H1 (cell line): Measurements from ENCODE around the gene IYD. TPM values are rescaled to one million over a fixed set of nuclear protein-coding genes. Genes with fewer than 3 reads are reported as not detected.

Experiments used
- CTCF ChIA-PET: fragments of 300-600 bp; sonication (Branson Sonifier 250); formaldehyde crosslinking; loops from one replicate; lab custom pipeline; 2021; ENCODE audit not compliant: partially characterized antibody; lab: Charles Lee
- POLR2A ChIA-PET: fragments of 300-600 bp; sonication (Branson Sonifier 250); formaldehyde crosslinking; loops from one replicate; lab custom pipeline; 2021; ENCODE audit warnings: inconsistent platforms; ENCODE audit not compliant: partially characterized antibody; lab: Charles Lee
- DNase-seq, 2 experiments: peaks; one replicate each; pipeline versions ENCODE4 v3.0.0 to v3.0.0-alpha.2; 2010 to 2022; ENCODE audit warnings: low spot score in 2 of 2, low read depth in 1 of 2, mixed read lengths in 1 of 2
- FAIRE-seq: peaks from 2 replicates; lab custom pipeline; 2011; peaks lifted over from hg19 to GRCh38; lab: Jason Lieb, UNC
- H2AFZ ChIP-seq: 2 replicates; pipeline ENCODE4 v1.8.1; 2012; ENCODE audit warnings: low read length, inconsistent platforms
- H2AK5ac ChIP-seq: 2 replicates; pipeline ENCODE4 v1.6.1; 2013; ENCODE audit warnings: low read depth, low read length
- H2BK120ac ChIP-seq: replicated peaks from 2 replicates; pipeline ENCODE3; 2013; ENCODE audit warnings: low read depth, low read length, inconsistent platforms
- H2BK12ac ChIP-seq: 2 replicates; pipeline ENCODE4 v1.6.1; 2013; ENCODE audit warnings: low read depth, low read length
- H2BK15ac ChIP-seq: 2 replicates; pipeline ENCODE4 v1.6.1; 2013; ENCODE audit warnings: low read length
- H2BK20ac ChIP-seq: 2 replicates; pipeline ENCODE4 v1.6.1; 2013; ENCODE audit warnings: low read length
- H2BK5ac ChIP-seq: 2 replicates; pipeline ENCODE4 v1.6.1; 2013; ENCODE audit warnings: low read depth, low read length
- H3K14ac ChIP-seq: 2 replicates; pipeline ENCODE4 v1.6.1; 2013; ENCODE audit warnings: inconsistent platforms; ENCODE audit not compliant: insufficient read length
- H3K18ac ChIP-seq: 2 replicates; pipeline ENCODE4 v1.6.1; 2013; ENCODE audit warnings: low read length; ENCODE audit errors: extremely low read depth
- H3K23ac ChIP-seq: 2 replicates; pipeline ENCODE4 v1.6.1; 2013; ENCODE audit warnings: inconsistent platforms; ENCODE audit not compliant: insufficient read length
- H3K23me2 ChIP-seq: 2 replicates; pipeline ENCODE4 v1.6.1; 2013; ENCODE audit warnings: low read depth, low read length
- H3K27ac ChIP-seq: 2 replicates; pipeline ENCODE4 v1.6.1; 2011; ENCODE audit warnings: low read depth, low read length, inconsistent platforms
- H3K27me3 ChIP-seq, 4 experiments: replicated peaks in 1 of 4; 1 replicate in 1 of 4; 2 replicates in 3 of 4; pipeline versions ENCODE4 v1.6.1 to v1.8.1; 2011 to 2013; ENCODE audit warnings: low read length in 3 of 4, mild to moderate bottlenecking in 3 of 4, inconsistent platforms in 2 of 4, mixed read lengths in 2 of 4, moderate library complexity in 1 of 4; ENCODE audit not compliant: control insufficient read depth in 3 of 4, insufficient read depth in 3 of 4; ENCODE audit errors: extremely low read depth in 1 of 4
- H3K36me3 ChIP-seq, 4 experiments: 2 replicates each; pipeline versions ENCODE4 v1.6.1 to v1.8.1; 2011 to 2013; ENCODE audit warnings: mild to moderate bottlenecking in 4 of 4, low read length in 3 of 4, moderate library complexity in 2 of 4, control low read depth in 1 of 4, inconsistent platforms in 1 of 4; ENCODE audit not compliant: insufficient read depth in 4 of 4, control insufficient read depth in 2 of 4
- H3K4ac ChIP-seq: replicated peaks from 2 replicates; pipeline ENCODE3; 2013; ENCODE audit warnings: low read length, low read depth, mixed read lengths, inconsistent platforms; ENCODE audit not compliant: insufficient read length
- H3K4me1 ChIP-seq, 4 experiments: replicated peaks in 1 of 4; 1 replicate in 1 of 4; 2 replicates in 3 of 4; pipeline versions ENCODE4 v1.6.1 to v1.8.1; 2011 to 2013; ENCODE audit warnings: low read length in 3 of 4, inconsistent platforms in 2 of 4, mixed read lengths in 1 of 4; ENCODE audit not compliant: insufficient read depth in 4 of 4, control insufficient read depth in 3 of 4
- H3K4me2 ChIP-seq, 2 experiments: 2 replicates each; pipeline versions ENCODE4 v1.6.1 to v1.8.1; 2011 to 2013; ENCODE audit warnings: low read depth in 2 of 2, low read length in 2 of 2, control low read depth in 1 of 2, inconsistent platforms in 1 of 2, mild to moderate bottlenecking in 1 of 2; ENCODE audit not compliant: insufficient read depth in 1 of 2
- H3K4me3 ChIP-seq, 4 experiments: fragments of 200-600, 300-600 bp in 1 of 4; sonication (generic), shearing (Covaris generic), sonication (Bioruptor Twin) in 1 of 4; 2 replicates each; pipeline versions ENCODE4 v1.5.1 to v1.8.1; 2011 to 2016; ENCODE audit warnings: low read length in 4 of 4, low read depth in 3 of 4, control low read depth in 2 of 4, inconsistent platforms in 2 of 4, mild to moderate bottlenecking in 2 of 4, mixed read lengths in 1 of 4, moderate library complexity in 1 of 4; ENCODE audit not compliant: insufficient read depth in 2 of 4; ENCODE audit errors: extremely low read depth in 1 of 4
- H3K56ac ChIP-seq: replicated peaks from 2 replicates; pipeline ENCODE3; 2013; ENCODE audit warnings: low read depth, mild to moderate bottlenecking, mixed read lengths, low read length, inconsistent platforms; ENCODE audit not compliant: insufficient read length
- H3K79me1 ChIP-seq: 2 replicates; pipeline ENCODE4 v1.6.1; 2013; ENCODE audit warnings: low read depth, low read length, control low read depth
- H3K79me2 ChIP-seq, 2 experiments: 2 replicates each; pipeline versions ENCODE4 v1.6.1 to v1.8.1; 2012 to 2013; ENCODE audit warnings: low read length in 2 of 2, mild to moderate bottlenecking in 2 of 2, inconsistent platforms in 1 of 2; ENCODE audit not compliant: insufficient read depth in 2 of 2, control insufficient read depth in 1 of 2
- H3K9ac ChIP-seq, 4 experiments: replicated peaks in 1 of 4; 1 replicate in 1 of 4; 2 replicates in 3 of 4; pipeline versions ENCODE4 v1.6.1 to v1.8.1; 2011 to 2013; ENCODE audit warnings: low read depth in 3 of 4, low read length in 3 of 4, control low read depth in 2 of 4, mild to moderate bottlenecking in 2 of 4, moderate library complexity in 2 of 4, inconsistent platforms in 1 of 4; ENCODE audit errors: extremely low read depth in 1 of 4
- H3K9me3 ChIP-seq, 2 experiments: 2 replicates each; pipeline versions ENCODE4 v1.6.1 to v1.8.1; 2012 to 2013; ENCODE audit warnings: mild to moderate bottlenecking in 2 of 2, moderate library complexity in 2 of 2, control low read depth in 1 of 2, inconsistent platforms in 1 of 2, low read depth in 1 of 2, low read length in 1 of 2, mixed read lengths in 1 of 2; ENCODE audit not compliant: insufficient read depth in 2 of 2
- H4K20me1 ChIP-seq, 2 experiments: replicated peaks in 1 of 2; 2 replicates each; pipeline versions ENCODE3 to v1.8.1; 2011 to 2013; ENCODE audit warnings: inconsistent platforms in 2 of 2, low read length in 2 of 2, mild to moderate bottlenecking in 1 of 2; ENCODE audit not compliant: insufficient read depth in 2 of 2, control insufficient read depth in 1 of 2
- H4K5ac ChIP-seq: 2 replicates; pipeline ENCODE4 v1.6.1; 2013; ENCODE audit warnings: low read length, low read depth, mixed read lengths, inconsistent platforms; ENCODE audit not compliant: insufficient read length
- H4K8ac ChIP-seq: 2 replicates; pipeline ENCODE4 v1.8.0; 2013; ENCODE audit warnings: mild to moderate bottlenecking, moderate library complexity, low read length, inconsistent platforms; ENCODE audit not compliant: insufficient read depth; ENCODE audit errors: extremely low read depth
- H4K91ac ChIP-seq: replicated peaks from 2 replicates; pipeline ENCODE3; 2013; ENCODE audit warnings: low read length, mixed read lengths, inconsistent platforms; ENCODE audit not compliant: insufficient read length
- EGR1 ChIP-seq: IDR thresholded peaks from 2 replicates; pipeline ENCODE4 v1.6.1; 2011; ENCODE audit warnings: low read depth, low read length, borderline replicate concordance
- HDAC2 ChIP-seq, 2 experiments: fragments of 300-600 bp in 1 of 2; sonication (generic) in 1 of 2; IDR thresholded peaks; 2 replicates each; pipeline ENCODE4 v1.6.1; 2011 to 2012; ENCODE audit warnings: low read depth in 2 of 2, low read length in 2 of 2, mild to moderate bottlenecking in 2 of 2, moderate library complexity in 2 of 2, borderline replicate concordance in 1 of 2, inconsistent platforms in 1 of 2
- RXRA ChIP-seq: IDR thresholded peaks from 2 replicates; pipeline ENCODE4 v1.6.1; 2011; ENCODE audit warnings: low read depth, mild to moderate bottlenecking, low read length, moderate library complexity; ENCODE audit not compliant: insufficient read depth
- SIN3A ChIP-seq, 2 experiments: IDR thresholded peaks in 1 of 2; conservative IDR thresholded peaks in 1 of 2; 2 replicates each; pipeline ENCODE4 v1.6.1; 2011 to 2012; ENCODE audit warnings: low read length in 2 of 2, improper control_type of control experiment in 1 of 2, low read depth in 1 of 2, mild to moderate bottlenecking in 1 of 2
- WGBS, 2 experiments: shearing (Covaris generic) in 1 of 2; methylation state at CpG; one replicate each; pipeline versions ENCODE4 v1.1.6 to v1.1.7; 2013 to 2015; ENCODE audit warnings: low lambda C conversion rate in 2 of 2, mixed read lengths in 2 of 2, inconsistent platforms in 1 of 2, low coverage in 1 of 2, missing lambda C conversion rate in 1 of 2; ENCODE audit not compliant: insufficient replicate concordance in 2 of 2, insufficient coverage in 1 of 2, insufficient read length in 1 of 2; ENCODE audit errors: extremely low coverage in 1 of 2, missing lambda C conversion rate in 1 of 2; 5-methylcytosine and 5-hydroxymethylcytosine counted together
- polyA plus RNA-seq, 7 experiments: library from polyadenylated mRNA; depleted of rRNA in 3 of 7; stranded (reverse) in 5 of 7; unstranded in 2 of 7; fragments of >200 nt in 5 of 7; fragments of 200-250 nt in 2 of 7; gene quantifications; 1 replicate in 5 of 7; 2 replicates in 1 of 7; 4 replicates in 1 of 7; pipeline versions ENCODE4 v1.2.1 to v1.2.3, GENCODE V29; 2011 to 2013; ENCODE audit warnings: missing spikeins in 2 of 7, mixed read lengths in 2 of 7
- total RNA-seq: library from RNA; stranded (reverse); fragmentation: NEBNext Ultra II Directional; extraction: Animal tissue kit (Norgen Biotek cat#: 25700); gene quantifications from 2 replicates; pipeline ENCODE4 v1.2.1, GENCODE V29; 2021
- TF ChIP-seq, protein P1 (sequence below): IDR thresholded peaks from 2 replicates; pipeline ENCODE4 v1.6.1; 2012; ENCODE audit warnings: low read length, inconsistent platforms

The IYD gene
- total and polyA plus RNA-seq, 2 of the 8 experiments (the other 6 are each of a cell fraction or from before 2014, with no cell fraction given): not detected

DNA sequence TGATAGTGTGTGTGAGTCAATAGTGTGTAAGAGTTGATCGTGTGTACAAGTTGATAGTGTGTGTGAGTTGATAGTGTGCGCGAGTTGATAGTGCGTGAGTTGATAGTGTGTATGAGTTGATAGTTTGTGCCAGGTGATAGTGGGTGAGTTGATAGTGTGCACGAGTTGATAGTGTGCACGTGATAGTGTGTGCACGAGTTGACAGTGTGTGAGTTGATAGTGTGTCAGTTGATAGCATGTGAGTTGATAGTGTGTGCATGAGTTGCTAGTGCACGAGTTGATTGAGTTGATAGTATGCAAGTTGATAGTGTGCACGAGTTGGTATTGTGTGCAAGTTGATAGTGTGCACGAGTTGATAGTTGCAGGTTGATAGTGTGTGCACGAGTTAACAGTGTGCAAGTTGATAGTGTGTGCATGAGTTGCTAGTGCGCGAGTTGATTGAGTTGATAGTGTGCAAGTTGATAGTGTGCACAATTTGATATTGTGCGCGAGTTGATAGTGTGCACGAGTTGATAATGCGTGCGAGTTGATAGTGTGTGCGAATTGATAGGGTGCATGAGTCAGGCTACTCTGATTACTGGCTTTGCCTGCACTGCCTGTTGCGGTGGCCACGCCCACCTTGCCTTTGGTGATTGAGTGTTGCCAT lies 35.8 kb upstream of the IYD start:
- no peaks in the 10 kb centered on the region; a peak in 1 of 8 replicates for H3K36me3 ChIP-seq
- H3K4me2 ChIP-seq: no peak overlapping the region
- H3K4me3 ChIP-seq: no peak overlapping the region
- no peak overlapping the region for H2BK5ac ChIP-seq
- peaks cover 0 to 4% of the 10 kb centered on the region in 2 experiments for H4K20me1 ChIP-seq
- no peaks in the 10 kb centered on the region for H3K79me2 ChIP-seq
- H4K8ac ChIP-seq: no peak overlapping the region
- H3K14ac ChIP-seq: no peak overlapping the region
- H3K9me3 ChIP-seq: no peaks in the 10 kb centered on the region
- FAIRE-seq (no peak), DNase-seq (no peak)
- no peaks in the 10 kb centered on the region for H3K4me1 ChIP-seq
- H3K27ac ChIP-seq: no peak overlapping the region
- H3K4ac ChIP-seq: no peak overlapping the region
- H2AK5ac ChIP-seq: peak overlapping the region; percentile 66; the same call in 1 of the 2 replicates
- H4K91ac ChIP-seq: no peak overlapping the region
- no peak overlapping the region for H2BK20ac ChIP-seq
- ChIA-PET POLR2A (no interaction called here), CTCF (no interaction called here)
- H2BK12ac ChIP-seq: no peak overlapping the region
- H3K18ac ChIP-seq: no peak overlapping the region
- no peaks in the 10 kb centered on the region; the same call in 1 of the 2 replicates for H3K23me2 ChIP-seq
- H2BK15ac ChIP-seq: no peak overlapping the region
- H3K23ac ChIP-seq: no peak overlapping the region
- WGBS, 2 experiments: 93 to 100% methylated on average over 10 to 21 of the region's 21 CpGs
- H3K79me1 ChIP-seq: no peaks in the 10 kb centered on the region
- H2BK120ac ChIP-seq: no peak overlapping the region
- H3K56ac ChIP-seq: no peak overlapping the region
- H4K5ac ChIP-seq: no peak overlapping the region
- no peak overlapping the region for H3K9ac ChIP-seq
- H3K27me3 ChIP-seq: no peaks in the 10 kb centered on the region
- no peak overlapping the region for H2AFZ ChIP-seq
- TF ChIP-seq RXRA: no peak
- no peak for TF ChIP-seq HDAC2 (IDR thresholded peaks at IDR 0.05; ENCODE audit: borderline replicate concordance in 1 of 2, low read depth in 2 of 2, low read length in 2 of 2)
- TF ChIP-seq EGR1: no peak
- TF ChIP-seq, protein P1, sequence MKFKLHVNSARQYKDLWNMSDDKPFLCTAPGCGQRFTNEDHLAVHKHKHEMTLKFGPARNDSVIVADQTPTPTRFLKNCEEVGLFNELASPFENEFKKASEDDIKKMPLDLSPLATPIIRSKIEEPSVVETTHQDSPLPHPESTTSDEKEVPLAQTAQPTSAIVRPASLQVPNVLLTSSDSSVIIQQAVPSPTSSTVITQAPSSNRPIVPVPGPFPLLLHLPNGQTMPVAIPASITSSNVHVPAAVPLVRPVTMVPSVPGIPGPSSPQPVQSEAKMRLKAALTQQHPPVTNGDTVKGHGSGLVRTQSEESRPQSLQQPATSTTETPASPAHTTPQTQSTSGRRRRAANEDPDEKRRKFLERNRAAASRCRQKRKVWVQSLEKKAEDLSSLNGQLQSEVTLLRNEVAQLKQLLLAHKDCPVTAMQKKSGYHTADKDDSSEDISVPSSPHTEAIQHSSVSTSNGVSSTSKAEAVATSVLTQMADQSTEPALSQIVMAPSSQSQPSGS: no peak
- no peak for TF ChIP-seq SIN3A (conservative IDR thresholded peaks at IDR 0.05 in 1 of 2, IDR thresholded peaks at IDR 0.05 in 1 of 2; ENCODE audit: low read depth in 1 of 2, low read length in 2 of 2)
